HG03039 (cell line): ENCODE results near the gene ARL2.
"Not testable (repeated sequence)": the region's sequence is repeated elsewhere in the genome, so short reads cannot be mapped to it uniquely, and the experiment has no call there.

Experiments used
- ATAC-seq: cut with Tn5 transposase; IDR thresholded peaks from one replicate; pipeline ENCODE4 v1.9.1; 2021; ENCODE audit warnings: mild to moderate bottlenecking, moderate library complexity; ENCODE audit not compliant: unreplicated experiment

Gene ARL2

DNA sequence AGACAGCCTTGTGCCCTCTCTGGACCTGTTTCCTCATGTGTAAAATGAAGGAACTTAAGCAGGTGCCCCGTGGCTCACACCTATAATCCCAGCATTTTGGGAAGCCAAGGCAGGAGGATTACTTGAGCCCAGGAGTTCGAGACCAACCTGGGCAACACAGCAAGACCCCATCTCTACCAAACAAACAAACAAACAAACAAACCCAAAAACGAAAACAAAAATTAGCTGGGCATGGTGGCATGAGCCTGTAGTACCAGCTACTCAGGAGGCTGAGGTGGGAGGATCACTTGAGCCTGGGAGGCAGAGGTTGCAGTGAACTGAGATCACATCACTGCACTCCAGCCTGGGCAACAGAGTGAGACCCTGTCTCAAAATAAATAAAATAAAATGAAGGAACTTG, 10.0 kb upstream of the ARL2 start:
- ATAC-seq = not testable (repeated sequence)

DNA sequence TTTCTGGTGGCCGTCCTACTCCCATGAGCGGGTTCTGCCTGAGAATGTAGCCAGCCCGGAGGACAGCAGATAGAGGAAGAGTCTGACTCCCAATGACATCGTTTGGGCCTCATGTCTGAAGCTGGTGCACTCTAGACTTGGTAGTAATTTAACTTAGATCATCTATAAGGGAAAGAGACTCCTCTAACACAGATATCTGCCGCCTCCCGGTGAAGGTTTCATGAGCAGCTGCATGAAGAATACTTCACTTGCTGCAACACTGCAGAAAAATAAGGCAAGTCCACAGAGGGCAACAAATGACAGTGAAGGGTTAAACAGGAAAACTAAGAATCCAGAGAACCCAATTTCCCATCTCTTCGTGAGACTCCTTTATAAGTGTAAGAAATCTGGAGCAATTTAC, 5.9 kb upstream of the ARL2 start:
- ATAC-seq = no peak

DNA sequence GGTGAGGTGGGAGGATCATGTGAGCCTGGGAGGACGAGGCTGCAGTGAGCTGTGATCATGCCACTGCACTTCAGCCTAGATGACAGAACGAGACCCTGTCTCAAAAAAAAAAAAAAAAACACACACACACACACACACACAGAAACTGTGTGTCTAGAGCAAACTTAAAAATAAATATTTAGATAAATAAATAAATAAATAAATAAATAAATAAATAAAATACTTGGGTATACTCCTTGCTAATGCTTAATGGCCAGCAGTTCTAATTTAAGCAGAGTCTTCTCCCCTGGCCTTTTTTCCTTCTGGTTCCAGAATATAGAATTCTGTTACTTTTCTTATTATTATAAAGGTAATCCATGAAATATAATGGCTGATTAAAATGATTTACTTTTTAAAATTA, 5.1 kb upstream of the ARL2 start:
- no peak for ATAC-seq

DNA sequence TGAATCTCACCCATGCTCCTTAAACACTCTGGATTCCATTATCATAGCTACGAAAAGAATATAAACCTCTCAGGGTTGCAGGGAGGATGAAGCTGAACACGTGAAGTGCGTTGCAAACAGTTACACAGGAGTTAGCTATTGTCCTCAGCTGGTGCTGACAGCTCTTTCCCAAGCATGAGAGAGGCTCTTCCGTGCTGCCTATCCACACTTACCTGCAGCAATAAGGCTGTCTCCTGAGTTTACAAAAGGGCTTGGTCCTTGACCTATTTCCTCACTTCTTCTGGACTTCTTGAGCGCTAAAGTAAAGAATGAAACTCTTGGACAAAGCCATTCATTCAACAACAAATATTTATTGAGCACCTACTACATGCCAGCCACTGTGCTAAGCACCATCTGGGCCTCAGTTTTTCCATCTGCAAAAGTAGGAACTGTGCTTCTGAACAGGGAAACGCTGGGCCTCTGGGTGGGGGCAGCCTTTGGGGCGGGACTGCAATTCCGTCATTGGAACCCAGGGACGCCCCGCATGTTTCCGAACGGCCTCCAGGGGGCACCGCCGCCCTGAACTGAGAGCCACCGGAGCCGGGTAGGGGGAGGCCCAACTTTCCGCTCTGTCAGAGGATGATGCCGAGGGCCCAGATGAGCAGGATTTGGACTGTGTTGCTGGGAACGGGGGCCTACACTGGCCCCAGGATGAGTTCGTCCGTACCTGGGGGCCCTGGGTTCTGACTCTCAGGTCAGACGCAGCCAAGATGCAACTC, 651 bp upstream of the ARL2 start:
- ATAC-seq = peak; percentile 52

DNA sequence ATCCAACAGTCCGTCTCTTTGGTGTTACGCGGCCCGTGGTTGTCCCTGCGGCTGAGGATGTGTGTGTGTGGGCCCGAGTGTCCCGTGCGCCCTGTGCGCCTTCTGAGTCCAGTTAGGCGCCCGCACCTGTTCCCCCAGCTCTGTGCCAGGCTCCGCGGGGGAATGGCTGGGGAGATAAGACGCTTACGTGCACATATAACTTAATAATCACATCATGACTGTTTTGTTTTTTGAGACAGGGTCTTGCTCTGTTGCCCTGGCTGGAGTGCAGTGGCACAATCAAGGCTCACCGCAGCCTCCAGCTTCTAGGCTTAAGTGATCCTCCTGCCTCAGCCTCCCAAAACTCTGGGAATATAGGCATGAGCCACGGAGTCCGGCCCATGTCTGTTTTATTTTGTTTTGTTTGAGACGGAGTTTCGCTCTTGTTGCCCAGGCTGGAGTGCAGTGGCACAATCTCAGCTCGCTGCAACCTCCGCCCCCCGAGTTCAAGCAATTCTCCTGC, 817 bp downstream of the ARL2 start:
- no peak for ATAC-seq

DNA sequence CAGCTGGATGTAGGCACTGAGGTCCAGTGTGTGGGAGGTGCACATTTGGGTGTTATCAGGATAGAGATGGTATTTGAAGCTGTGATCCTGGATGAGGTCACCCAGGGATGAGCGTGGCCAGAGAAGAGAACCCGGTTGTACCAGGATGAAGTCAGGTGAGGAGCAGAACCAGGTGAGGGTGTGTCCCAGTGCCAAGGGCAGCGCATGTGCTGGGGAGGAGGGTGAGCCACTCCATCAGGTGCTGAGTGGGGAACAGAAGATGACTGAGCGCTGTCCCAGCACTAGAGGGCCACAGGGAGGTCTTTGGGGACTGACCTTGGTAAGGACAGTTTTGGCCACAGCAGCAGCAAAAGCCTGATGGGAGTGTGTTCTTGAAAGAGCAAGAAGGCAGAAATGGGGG, 2.7 kb downstream of the ARL2 start:
- ATAC-seq = no peak

DNA sequence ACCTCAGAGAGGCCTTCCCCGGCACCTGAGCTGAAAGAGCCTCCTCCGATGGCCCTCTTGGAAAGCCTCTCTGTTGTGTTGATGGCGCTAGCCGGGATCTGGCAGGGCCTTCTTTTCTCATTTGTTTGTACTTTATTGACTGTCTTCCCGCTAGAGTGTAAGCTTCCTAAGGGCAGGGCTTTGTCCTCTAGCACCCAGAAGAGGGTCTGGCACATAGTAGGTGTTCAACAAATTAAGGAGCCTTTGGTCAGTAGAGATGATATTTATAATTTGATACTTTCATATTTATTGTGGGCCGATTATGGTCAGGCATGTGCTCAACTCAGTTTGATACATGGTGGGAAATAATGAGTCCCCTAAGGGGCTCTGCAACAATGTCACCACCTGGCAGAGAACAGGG, 4.0 kb downstream of the ARL2 start:
- no peak for ATAC-seq

DNA sequence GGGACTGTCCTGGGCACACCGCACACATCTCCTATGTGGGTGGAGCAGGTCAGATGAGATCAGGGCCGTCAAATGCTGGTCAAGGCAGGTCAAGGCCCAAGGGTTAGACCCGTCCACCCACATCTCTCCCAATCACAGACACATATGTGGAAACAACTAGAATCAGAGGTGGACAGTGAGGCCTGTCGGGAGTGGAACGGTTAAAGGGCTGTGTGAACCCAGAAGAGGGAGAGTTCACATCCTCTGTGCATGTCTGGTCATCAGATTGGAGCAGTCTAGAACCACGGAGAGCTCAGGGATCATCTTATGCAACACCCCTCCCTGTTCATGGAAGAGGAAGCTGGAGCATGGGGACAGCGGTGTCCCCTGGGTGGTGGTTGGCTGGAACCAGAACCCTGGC, 5.9 kb downstream of the ARL2 start:
- ATAC-seq = no peak

DNA sequence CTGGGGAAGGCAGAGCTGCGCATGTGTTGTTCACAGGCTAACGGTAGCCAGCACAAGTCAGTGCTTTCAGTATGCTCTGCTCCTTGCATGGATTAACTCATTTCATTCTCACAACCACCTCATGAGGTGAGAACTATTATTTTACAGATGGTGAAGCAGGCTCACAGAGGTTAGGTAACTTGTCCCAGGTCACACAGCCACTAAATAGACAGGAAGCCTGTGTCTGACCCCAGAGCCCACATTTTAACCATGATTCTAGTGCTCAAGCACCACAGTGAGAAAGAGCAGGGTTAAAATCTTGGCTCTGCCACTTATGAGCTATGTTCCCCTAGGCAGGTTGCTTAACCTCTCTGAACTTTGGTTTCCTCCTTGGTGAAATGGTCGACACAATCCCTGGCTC, 7.0 kb downstream of the ARL2 start:
- no peak for ATAC-seq

DNA sequence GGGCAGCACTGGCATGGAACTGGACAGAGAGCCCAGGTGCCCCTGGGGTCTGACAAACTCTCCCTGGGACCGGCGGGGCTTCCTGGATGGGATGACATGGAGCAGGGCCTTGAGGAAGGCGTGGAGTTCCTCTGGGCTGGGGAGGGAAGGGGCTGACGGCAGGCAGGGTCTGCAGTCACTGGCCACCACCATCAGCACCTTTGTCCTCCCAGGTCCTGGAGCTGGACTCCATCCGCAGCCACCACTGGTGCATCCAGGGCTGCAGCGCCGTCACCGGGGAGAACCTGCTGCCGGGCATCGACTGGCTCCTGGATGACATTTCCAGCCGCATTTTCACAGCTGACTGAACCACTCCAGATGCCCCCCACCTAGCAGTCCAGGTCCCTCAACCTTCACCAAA, 7.5 kb downstream of the ARL2 start:
- no peak for ATAC-seq

DNA sequence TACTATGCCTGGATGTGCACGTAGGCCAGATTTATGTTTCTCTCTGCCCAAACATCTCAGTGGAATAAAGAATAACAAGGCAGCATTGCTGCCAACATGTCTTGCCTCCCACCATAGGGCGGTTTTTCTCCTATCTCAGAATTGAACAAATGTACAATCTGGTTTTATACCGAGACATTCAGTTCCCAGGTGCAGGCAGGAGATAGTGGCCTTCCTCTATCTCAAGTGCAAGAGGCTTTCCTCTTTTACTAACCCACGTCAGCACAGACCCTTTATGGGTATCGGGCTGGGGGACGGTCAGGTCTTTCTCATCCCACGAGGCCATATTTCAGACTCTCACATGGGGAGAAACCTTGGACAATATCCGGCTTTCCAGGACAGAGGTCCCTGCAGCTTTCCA, 9.5 kb downstream of the ARL2 start:
- not testable (repeated sequence) for ATAC-seq

DNA sequence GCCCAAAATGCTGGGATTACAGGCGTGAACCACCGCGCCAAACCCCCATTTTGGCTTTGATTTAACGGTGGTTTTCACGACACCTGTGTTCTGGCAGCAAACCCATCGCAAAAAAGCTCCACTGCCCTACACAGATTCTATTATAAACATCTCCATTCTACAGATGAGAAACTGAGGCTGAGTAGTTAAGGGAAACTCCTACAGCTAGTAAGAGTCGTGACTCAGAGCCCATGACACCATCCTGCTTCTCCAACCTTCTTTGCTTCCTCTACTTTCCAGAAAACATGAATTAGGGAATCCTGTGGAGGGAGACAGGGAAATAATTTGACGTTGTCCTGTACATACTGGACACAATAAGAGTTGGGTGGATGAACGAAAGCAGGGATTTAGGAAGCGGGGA, 12.8 kb downstream of the ARL2 start:
- no peak for ATAC-seq

DNA sequence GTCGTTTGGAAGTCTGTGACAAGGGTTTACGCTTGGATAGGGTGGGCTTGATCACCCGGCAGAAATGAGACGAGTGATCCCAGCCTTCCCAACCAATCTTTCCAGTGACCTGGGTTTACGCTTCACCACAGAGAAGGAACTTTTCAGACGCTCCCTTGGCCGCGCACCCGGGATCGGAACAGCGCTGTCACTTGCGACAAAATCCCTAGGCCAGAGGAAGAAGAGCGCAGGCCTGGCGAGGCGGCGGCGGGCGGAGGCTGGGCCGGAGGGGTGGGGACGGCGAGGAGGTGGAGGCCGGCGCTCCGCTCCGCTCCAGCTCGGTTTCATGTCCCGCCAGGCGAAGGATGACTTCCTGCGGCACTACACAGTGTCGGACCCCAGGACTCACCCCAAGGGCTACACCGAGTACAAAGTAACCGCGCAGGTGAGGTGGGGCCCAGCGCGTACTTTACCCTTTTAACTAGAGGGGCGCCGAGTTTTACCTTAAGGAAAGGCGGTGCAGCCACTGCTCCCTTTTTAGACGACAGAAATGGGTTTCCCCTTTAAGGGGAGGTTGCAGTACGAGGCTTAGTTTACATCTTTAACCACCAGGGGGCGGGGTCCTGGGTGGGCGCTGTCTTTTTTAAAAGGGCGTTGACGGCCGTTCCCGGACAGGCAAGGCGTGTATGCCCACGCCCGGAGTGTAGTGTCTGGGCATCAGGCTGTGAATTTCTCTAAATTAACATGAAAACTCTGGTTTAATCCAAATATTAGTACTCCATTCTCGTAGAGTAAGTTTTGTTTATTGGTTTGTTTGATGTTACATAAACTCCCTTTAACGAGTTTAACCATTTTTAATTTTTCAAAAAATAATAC, 13.5 kb downstream of the ARL2 start, which contains the start of gene SNX15:
TSS of gene SNX15 (plus strand) at position 227 of the 855 bp plus-strand sequence. CDS start at position 326, 99 bp downstream.
- ATAC-seq = peak; percentile 67

DNA sequence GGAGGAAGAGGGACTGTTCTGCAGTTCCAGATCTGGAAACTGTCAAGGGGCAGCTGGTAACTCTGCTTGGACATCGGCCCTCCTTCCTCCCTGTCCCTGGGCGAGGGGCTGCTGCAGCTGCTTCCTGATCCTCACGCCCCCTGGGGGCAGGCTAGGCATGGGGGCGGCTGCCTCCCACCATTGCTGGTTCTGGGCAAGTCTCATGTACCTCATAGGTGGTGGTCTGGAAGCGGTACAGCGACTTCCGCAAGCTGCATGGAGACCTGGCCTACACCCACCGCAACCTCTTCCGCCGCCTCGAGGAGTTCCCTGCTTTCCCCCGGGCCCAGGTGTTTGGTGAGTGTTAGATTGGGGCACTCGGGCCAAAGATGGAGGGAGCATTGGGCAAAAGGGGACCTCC, 18.3 kb downstream of the ARL2 start:
- ATAC-seq = no peak

DNA sequence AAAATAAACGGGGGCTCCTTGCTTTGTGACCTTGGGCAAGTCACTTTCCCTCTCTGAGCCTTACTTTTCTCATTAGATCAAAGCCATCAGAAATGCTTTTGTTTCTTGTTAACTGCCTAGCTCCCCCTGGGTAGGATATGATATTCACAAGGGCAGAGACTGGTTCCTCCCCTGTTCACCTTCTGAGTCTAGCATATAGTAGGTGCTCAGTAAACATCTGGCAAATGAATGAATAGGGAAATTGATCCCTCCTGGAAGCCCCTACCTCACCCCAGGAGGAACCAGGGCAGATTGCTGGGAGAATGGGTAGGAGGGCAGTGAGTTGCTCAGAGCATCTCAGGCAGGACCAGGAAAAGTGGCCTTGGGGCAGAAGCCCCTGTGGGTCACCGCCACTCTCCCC, 20.5 kb downstream of the ARL2 start:
- ATAC-seq = no peak

DNA sequence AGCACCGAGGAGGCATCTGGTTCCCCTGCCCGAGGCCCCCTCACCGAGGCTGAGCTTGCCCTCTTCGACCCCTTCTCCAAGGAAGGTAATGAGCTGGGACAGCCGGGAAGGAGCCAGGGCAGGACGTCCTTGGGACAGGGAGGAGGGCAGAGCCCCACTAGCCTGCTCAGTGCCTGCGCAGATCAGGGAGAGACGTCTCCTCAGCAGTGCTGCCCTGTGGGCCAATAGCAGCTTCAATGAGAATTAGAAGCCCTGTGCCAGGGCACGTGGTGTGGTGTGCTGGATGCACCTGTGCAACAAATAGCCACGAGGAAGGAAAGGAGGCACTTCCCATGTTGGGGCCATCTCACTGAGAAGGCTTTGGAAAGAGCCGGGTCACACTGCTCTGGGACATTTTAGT, 21.6 kb downstream of the ARL2 start:
- ATAC-seq = no peak

DNA sequence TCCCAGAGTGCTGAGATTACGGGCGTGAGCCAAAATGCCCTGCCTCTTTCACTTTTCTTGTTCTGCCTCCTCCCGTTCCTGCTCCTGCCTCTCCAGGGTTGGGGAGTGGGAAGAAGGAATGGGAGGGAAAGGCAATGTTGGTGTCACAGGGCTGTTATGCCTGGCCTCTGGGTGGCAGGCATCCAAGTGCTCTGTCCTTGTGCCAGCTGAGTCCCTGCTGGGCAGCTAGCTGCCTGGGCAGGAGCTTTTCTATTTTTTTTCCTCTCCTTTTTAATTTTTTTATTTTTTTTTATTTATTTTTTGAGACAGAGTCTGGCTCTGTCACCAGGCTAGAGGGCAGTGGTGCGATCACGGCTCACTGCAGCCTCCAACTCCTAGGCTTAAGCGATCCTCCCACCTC, 23.0 kb downstream of the ARL2 start:
- ATAC-seq = no peak

DNA sequence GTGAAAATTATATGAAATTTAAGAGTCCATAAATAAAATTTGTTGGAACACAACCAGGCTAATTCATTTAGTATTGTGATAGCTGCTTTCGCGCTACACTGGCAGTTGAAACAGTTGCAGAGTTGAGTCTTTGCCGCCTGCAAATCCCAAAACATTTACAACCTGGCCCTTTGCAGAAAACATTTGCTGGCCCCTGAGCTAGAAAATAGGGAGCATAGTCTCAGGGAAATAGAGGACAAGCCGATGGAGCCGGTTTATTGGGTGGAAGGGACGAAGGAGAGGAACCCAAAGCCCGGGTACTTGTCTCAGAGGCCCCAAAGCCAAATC, 26.5 kb downstream of the ARL2 start:
- ATAC-seq = no peak

DNA sequence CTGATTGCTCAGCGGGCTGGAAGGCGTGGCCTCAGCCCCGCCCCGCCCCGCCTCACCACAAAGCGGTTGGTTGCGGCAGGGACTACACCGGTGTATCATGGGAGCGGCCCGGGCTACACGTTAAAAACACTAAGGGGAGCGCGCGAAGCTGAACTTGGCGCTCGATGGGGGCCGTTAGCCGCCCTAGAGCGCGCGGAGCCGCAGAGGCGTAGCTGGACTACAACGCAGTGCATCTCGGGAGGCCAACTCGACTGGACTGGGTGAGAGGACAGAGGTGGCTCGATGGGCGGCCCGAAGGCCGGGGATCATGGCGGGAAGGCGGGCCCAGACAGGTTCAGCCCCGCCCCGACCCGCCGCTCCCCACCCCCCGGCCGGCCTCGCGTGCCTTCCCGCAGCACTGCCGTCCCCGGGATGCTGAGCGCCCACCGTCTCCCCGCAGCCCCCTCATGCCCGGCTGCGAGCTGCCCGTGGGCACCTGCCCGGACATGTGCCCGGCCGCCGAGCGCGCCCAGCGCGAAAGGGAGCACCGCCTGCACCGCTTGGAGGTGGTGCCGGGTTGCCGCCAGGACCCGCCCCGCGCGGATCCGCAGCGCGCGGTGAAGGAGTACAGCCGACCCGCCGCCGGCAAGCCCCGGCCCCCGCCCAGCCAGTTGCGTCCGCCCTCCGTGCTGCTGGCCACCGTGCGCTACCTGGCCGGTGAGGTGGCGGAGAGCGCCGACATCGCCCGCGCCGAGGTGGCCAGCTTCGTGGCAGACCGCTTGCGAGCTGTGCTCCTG, 27.1 kb downstream of the ARL2 start, which contains the start of gene SAC3D1:
TSS of gene SAC3D1 (plus strand) at position 364 of the 776 bp plus-strand sequence. CDS start at position 447, 83 bp downstream.
- peak; percentile 77 for ATAC-seq

DNA sequence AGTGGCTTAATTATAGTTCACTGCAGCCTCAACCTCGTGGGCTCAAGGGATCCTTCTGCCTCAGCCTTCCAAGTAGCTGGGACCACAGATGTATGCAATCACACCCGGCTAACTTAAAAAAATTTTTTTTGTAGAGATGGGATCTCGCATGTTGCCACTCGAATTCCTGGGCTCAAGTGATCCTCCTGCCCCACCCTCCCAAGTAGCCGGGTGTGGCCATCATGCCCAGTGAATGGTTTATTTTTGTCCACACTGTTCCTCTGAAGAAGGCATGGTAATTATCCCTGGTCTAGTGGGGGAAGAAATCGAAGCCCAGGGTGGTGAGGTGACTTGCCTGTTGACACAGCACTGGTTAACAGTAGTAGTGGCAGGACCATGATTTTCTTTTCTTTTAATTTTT, 28.9 kb downstream of the ARL2 start:
- no peak for ATAC-seq

DNA sequence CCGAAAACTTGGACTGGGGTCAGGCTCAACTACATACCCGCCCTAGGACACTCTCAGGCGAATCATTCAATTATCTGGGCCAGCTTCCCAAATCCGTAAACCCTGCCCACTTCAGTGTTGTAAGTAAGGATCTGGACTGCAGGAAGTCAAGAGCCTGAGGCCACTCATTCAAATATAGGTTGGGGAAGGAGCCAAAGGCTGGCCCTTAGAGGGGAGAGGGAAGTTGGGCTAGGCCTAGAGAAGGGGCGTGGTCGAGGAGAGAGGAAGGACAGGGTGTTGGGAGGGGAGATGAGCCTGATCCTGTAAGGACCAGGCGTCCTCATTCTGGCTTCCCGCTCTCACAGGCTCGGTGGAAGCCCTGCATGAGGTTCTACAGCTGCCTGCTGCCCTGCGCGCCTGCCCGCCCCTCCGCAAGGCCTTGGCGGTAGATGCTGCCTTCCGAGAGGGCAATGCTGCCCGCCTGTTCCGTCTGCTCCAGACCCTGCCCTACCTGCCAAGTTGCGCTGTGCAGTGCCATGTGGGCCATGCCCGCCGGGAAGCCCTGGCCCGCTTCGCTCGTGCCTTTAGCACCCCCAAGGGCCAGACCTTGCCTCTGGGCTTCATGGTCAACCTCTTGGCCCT, 30.0 kb downstream of the ARL2 start:
- ATAC-seq = no peak
